H1 (cell line): ENCODE results near the gene MYORG. TPM values are rescaled to one million over a fixed set of nuclear protein-coding genes. Genes with fewer than 3 reads are reported as not detected.

ENCODE experiments used
- CHD7 ChIP-seq: fragments of 300-600 bp; sonication (generic); IDR thresholded peaks from 2 replicates; pipeline ENCODE4 v1.7.1; 2012; ENCODE audit warnings: low read length, moderate library complexity, mild to moderate bottlenecking, inconsistent platforms; ENCODE audit not compliant: insufficient replicate concordance
- EZH2 ChIP-seq: fragments of 200-600 bp; sonication (generic); IDR thresholded peaks from 2 replicates; pipeline ENCODE4 v1.7.1; 2012; ENCODE audit warnings: low read depth, mild to moderate bottlenecking, moderate library complexity, low read length, inconsistent platforms; ENCODE audit not compliant: severe bottlenecking
- KDM4A ChIP-seq: IDR thresholded peaks from one replicate; pipeline ENCODE4 v1.7.1; 2012; ENCODE audit warnings: low read depth, mild to moderate bottlenecking, moderate library complexity, low read length, inconsistent platforms; ENCODE audit not compliant: severe bottlenecking
- NANOG ChIP-seq: IDR thresholded peaks from 2 replicates; pipeline ENCODE4 v1.6.1; 2011; ENCODE audit warnings: low read length, low read depth, mild to moderate bottlenecking, inconsistent platforms; ENCODE audit not compliant: insufficient read depth, poor library complexity, severe bottlenecking
- NRF1 ChIP-seq: IDR thresholded peaks from 2 replicates; pipeline ENCODE4 v1.6.1; 2011; ENCODE audit warnings: mild to moderate bottlenecking, low read depth, low read length, improper control_type of control experiment
- RAD21 ChIP-seq, 2 experiments: IDR thresholded peaks in 1 of 2; conservative IDR thresholded peaks in 1 of 2; 2 replicates each; pipeline ENCODE4 v1.6.1; 2011; ENCODE audit warnings: low read depth in 2 of 2, low read length in 2 of 2, improper control_type of control experiment in 1 of 2, inconsistent platforms in 1 of 2, mild to moderate bottlenecking in 1 of 2, moderate library complexity in 1 of 2
- SP1 ChIP-seq: IDR thresholded peaks from 2 replicates; pipeline ENCODE4 v1.6.1; 2011; ENCODE audit warnings: low read depth, low read length
- SRF ChIP-seq: IDR thresholded peaks from 2 replicates; pipeline ENCODE4 v1.6.1; 2011; ENCODE audit warnings: mild to moderate bottlenecking, low read depth, low read length, moderate library complexity
- polyA plus RNA-seq, 7 experiments: library from polyadenylated mRNA; depleted of rRNA in 3 of 7; stranded (reverse) in 5 of 7; unstranded in 2 of 7; fragments of >200 nt in 5 of 7; fragments of 200-250 nt in 2 of 7; gene quantifications; 1 replicate in 5 of 7; 2 replicates in 1 of 7; 4 replicates in 1 of 7; pipeline versions ENCODE4 v1.2.1 to v1.2.3, GENCODE V29; 2011 to 2013; ENCODE audit warnings: missing spikeins in 2 of 7, mixed read lengths in 2 of 7
- total RNA-seq: library from RNA; stranded (reverse); fragmentation: NEBNext Ultra II Directional; extraction: Animal tissue kit (Norgen Biotek cat#: 25700); gene quantifications from 2 replicates; pipeline ENCODE4 v1.2.1, GENCODE V29; 2021

MYORG gene
- total and polyA plus RNA-seq, 2 of the 8 experiments (the other 6 are each of a cell fraction or from before 2014, with no cell fraction given), result 1.2 to 5.9 TPM

- TF ChIP-seq CHD7, result no peak
- no peak for TF ChIP-seq EZH2
- TF ChIP-seq RAD21 (IDR thresholded peaks at IDR 0.05 in 1 of 2, conservative IDR thresholded peaks at IDR 0.05 in 1 of 2; ENCODE audit: low read depth in 2 of 2, low read length in 2 of 2), result no peak
- no peak for TF ChIP-seq NANOG
- no peak for TF ChIP-seq SP1
- no peak for TF ChIP-seq KDM4A
- TF ChIP-seq SRF, result no peak
- no peak for TF ChIP-seq NRF1
- TF ChIP-seq, all 59 proteins: peak for 0
These were observed 7.1 kb downstream of the MYORG start (continued) for GRCh38 chr9:34369636-34370035.
